ENCODE results near the gene AGBL2.
A peak's percentile ranks its signal among the peaks of the same experiment; 100 is the strongest.

GRCh38 chr11:47616726-47617416 is 98.3 kb downstream of the AGBL2 start:
- TF ChIP-seq CTCF (IDR thresholded peaks at IDR 0.05; ENCODE audit: borderline replicate concordance, extremely low read depth, low read length, poor library complexity, severe bottlenecking) (peak; percentile 52), EZH2 (IDR thresholded peaks at IDR 0.05; ENCODE audit: borderline replicate concordance, low read depth, low read length, severe bottlenecking) (no peak)
